Ascending aorta (tissue), 2 donors: Measurements from ENCODE around the gene DOCK2. TPM values are rescaled to one million over a fixed set of nuclear protein-coding genes. Genes with fewer than 3 reads are reported as not detected.

Source experiments
- DNase-seq, 2 donors: peaks; one replicate each; pipeline ENCODE4 v3.0.0-alpha.2; 2019; ENCODE audit warnings: low spot score in 2 of 2
- H3K27ac ChIP-seq, 2 donors: fragments of 200-600 bp; sonication (generic); one replicate each; pipeline ENCODE4 v1.5.1; 2016 to 2017; ENCODE audit warnings: mild to moderate bottlenecking in 1 of 2
- H3K27me3 ChIP-seq: fragments of 200-600 bp; sonication (generic); one replicate; pipeline ENCODE4 v1.5.1; 2017
- H3K36me3 ChIP-seq, 2 donors: fragments of 200-600 bp; sonication (generic); one replicate each; pipeline ENCODE4 v1.5.1; 2016
- H3K4me1 ChIP-seq, 2 donors: fragments of 200-600 bp; sonication (generic); one replicate each; pipeline ENCODE4 v1.5.1; 2016 to 2017; ENCODE audit warnings: mild to moderate bottlenecking in 1 of 2
- H3K4me3 ChIP-seq, 2 donors: fragments of 200-600 bp; sonication (generic); one replicate each; pipeline ENCODE4 v1.5.1; 2016 to 2017; ENCODE audit warnings: mild to moderate bottlenecking in 1 of 2
- H3K9me3 ChIP-seq, 2 donors: fragments of 200-600 bp; sonication (generic); one replicate each; pipeline ENCODE4 v1.5.1; 2016
- CTCF ChIP-seq, 3 experiments: fragments of 200-600 bp in 2 of 3; fragments of 450-650 bp in 1 of 3; sonication (generic) in 2 of 3; IDR thresholded peaks; one replicate each; pipeline ENCODE4 v1.5.1; 2016 to 2019; ENCODE audit warnings: antibody characterized with exemption in 3 of 3, mild to moderate bottlenecking in 1 of 3, moderate library complexity in 1 of 3
- intact Hi-C: fragments of 100-400 bp; cut with DNase I; formaldehyde crosslinking; loops from one replicate; pipeline ENCODE4 v1.15.1; 2023
- total RNA-seq: library from RNA; depleted of rRNA; stranded (reverse); fragments of >200 nt; gene quantifications from one replicate; pipeline ENCODE4 v1.1.0, GENCODE V29; 2016

The DOCK2 gene
- total RNA-seq, 1 donor from 2014 or later = 33.1 TPM

GRCh38 chr5:169732841-169733240 is 95.8 kb downstream of the DOCK2 start:
- Histone ChIP-seq H3K4me3 (no peak overlapping the region), H3K27me3 (no peaks in the 10 kb centered on the region), H3K9me3 (no peaks in the 10 kb centered on the region), H3K36me3 (no peaks in the 10 kb centered on the region), H3K27ac (no peak overlapping the region), H3K4me1 (no peaks in the 10 kb centered on the region)
- no peak for DNase-seq
- intact Hi-C loops = no loop called here
- TF ChIP-seq CTCF (IDR thresholded peaks at IDR 0.05) = no peak

GRCh38 chr5:169735913-169736312 is 98.8 kb downstream of the DOCK2 start:
- Histone ChIP-seq H3K36me3 (no peaks in the 10 kb centered on the region), H3K4me1 (no peaks in the 10 kb centered on the region), H3K27me3 (no peaks in the 10 kb centered on the region), H3K9me3 (no peaks in the 10 kb centered on the region), H3K4me3 (no peak overlapping the region), H3K27ac (no peak overlapping the region)
- no peak for TF ChIP-seq CTCF (IDR thresholded peaks at IDR 0.05)
- DNase-seq = no peak
- intact Hi-C loops = no loop called here

GRCh38 chr5:169736653-169737052 is 99.6 kb downstream of the DOCK2 start:
- intact Hi-C loops = no loop called here
- no peaks in the 10 kb centered on the region for H3K4me1 ChIP-seq
- no peaks in the 10 kb centered on the region for H3K9me3 ChIP-seq
- no peak overlapping the region for H3K4me3 ChIP-seq
- H3K27me3 ChIP-seq = no peaks in the 10 kb centered on the region
- no peak for TF ChIP-seq CTCF (IDR thresholded peaks at IDR 0.05)
- DNase-seq = no peak
- no peaks in the 10 kb centered on the region for H3K36me3 ChIP-seq
- H3K27ac ChIP-seq = no peak overlapping the region

- Histone ChIP-seq H3K4me3 (no peak overlapping the region), H3K27ac (no peak overlapping the region), H3K36me3 (no peaks in the 10 kb centered on the region), H3K27me3 (no peaks in the 10 kb centered on the region), H3K4me1 (no peaks in the 10 kb centered on the region), H3K9me3 (no peaks in the 10 kb centered on the region)
- intact Hi-C loops = no loop called here
- DNase-seq = no peak
- no peak for TF ChIP-seq CTCF (IDR thresholded peaks at IDR 0.05)
Observed at GRCh38 chr5:169740435-169740834, 103.4 kb downstream of the DOCK2 start.

- H3K27ac ChIP-seq = no peak overlapping the region
Observed at GRCh38 chr5:169742771-169743296, 105.8 kb downstream of the DOCK2 start.

More at GRCh38 chr5:169742771-169743296, 105.8 kb downstream of the DOCK2 start:
- no peaks in the 10 kb centered on the region for H3K4me1 ChIP-seq
- no peak overlapping the region for H3K4me3 ChIP-seq
- H3K9me3 ChIP-seq = no peaks in the 10 kb centered on the region
- intact Hi-C loops = no loop called here
- H3K36me3 ChIP-seq = no peaks in the 10 kb centered on the region
- no peak for TF ChIP-seq CTCF (IDR thresholded peaks at IDR 0.05)
- H3K27me3 ChIP-seq = no peaks in the 10 kb centered on the region
- no peak for DNase-seq
